Body of pancreas (tissue), 4 donors: ENCODE data around the gene MAPK11.

Experiments
- POLR2A ChIP-seq, 3 donors: fragments of 450-650 bp; IDR thresholded peaks; one replicate each; pipeline ENCODE4 v1.6.1; 2016; ENCODE audit warnings: antibody characterized with exemption in 3 of 3, mild to moderate bottlenecking in 2 of 3
- TF ChIP-seq, protein P1 (sequence below), 7 experiments: fragments of 450-650 bp in 4 of 7; fragments of 200-600 bp in 3 of 7; sonication (generic) in 3 of 7; IDR thresholded peaks; one replicate each; pipeline ENCODE4 v1.5.1; 2016 to 2019; ENCODE audit warnings: antibody characterized with exemption in 7 of 7

DNA sequence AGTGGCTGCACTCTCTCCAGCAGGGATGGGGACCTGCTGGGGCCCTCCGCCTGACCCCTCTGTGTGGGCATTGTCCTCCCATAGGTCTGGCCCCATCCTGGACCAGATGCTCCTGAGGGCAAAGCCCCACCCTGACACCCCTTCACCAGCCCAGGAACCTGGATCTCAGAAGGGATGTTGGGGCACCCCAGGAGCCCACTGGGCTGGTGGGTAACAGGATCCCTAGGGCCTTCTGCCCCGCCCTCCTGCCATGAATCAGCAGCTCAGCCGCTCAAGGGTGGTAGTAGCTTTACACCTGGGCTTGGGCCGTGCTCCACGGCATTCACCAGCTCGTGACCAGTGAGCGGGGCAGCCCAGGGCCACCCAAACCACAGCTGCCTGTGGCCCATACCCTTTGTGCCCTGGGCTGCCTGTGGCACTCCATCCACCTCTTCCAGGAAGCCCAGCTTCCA lies 7.7 kb downstream of the MAPK11 start:
- TF ChIP-seq, protein P1, sequence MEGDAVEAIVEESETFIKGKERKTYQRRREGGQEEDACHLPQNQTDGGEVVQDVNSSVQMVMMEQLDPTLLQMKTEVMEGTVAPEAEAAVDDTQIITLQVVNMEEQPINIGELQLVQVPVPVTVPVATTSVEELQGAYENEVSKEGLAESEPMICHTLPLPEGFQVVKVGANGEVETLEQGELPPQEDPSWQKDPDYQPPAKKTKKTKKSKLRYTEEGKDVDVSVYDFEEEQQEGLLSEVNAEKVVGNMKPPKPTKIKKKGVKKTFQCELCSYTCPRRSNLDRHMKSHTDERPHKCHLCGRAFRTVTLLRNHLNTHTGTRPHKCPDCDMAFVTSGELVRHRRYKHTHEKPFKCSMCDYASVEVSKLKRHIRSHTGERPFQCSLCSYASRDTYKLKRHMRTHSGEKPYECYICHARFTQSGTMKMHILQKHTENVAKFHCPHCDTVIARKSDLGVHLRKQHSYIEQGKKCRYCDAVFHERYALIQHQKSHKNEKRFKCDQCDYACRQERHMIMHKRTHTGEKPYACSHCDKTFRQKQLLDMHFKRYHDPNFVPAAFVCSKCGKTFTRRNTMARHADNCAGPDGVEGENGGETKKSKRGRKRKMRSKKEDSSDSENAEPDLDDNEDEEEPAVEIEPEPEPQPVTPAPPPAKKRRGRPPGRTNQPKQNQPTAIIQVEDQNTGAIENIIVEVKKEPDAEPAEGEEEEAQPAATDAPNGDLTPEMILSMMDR (IDR thresholded peaks at IDR 0.05): no peak
- TF ChIP-seq POLR2A (IDR thresholded peaks at IDR 0.05): no peak
